Measurements from ENCODE around the gene SH3PXD2A.

The SH3PXD2A gene

GRCh38 chr10:103671126-103671895 lies 184.1 kb downstream of the SH3PXD2A start:
- no peak for TF ChIP-seq CTCF (conservative IDR thresholded peaks at IDR 0.05)
- no peak overlapping the region for H3K27ac ChIP-seq

- H3K27ac ChIP-seq: no peak overlapping the region
- TF ChIP-seq CTCF (conservative IDR thresholded peaks at IDR 0.05) (no peak), ZFX (IDR thresholded peaks at IDR 0.05) (no peak)
These were observed 185.4 kb downstream of the SH3PXD2A start for GRCh38 chr10:103669944-103670343.

- no peak for TF ChIP-seq CTCF (conservative IDR thresholded peaks at IDR 0.05)
- TF ChIP-seq ZFX (IDR thresholded peaks at IDR 0.05): no peak
- no peak overlapping the region for H3K27ac ChIP-seq
These were observed 186.0 kb downstream of the SH3PXD2A start for GRCh38 chr10:103669243-103669929.

- TF ChIP-seq ZFX (IDR thresholded peaks at IDR 0.05) (no peak), CTCF (conservative IDR thresholded peaks at IDR 0.05) (no peak)
- H3K27ac ChIP-seq: no peak overlapping the region
These were observed 186.8 kb downstream of the SH3PXD2A start for GRCh38 chr10:103668351-103669242.

GRCh38 chr10:103667356-103667755 lies 188.0 kb downstream of the SH3PXD2A start:
- H3K27ac ChIP-seq: no peak overlapping the region
- TF ChIP-seq ZFX (IDR thresholded peaks at IDR 0.05): no peak
- TF ChIP-seq CTCF (conservative IDR thresholded peaks at IDR 0.05): no peak

- TF ChIP-seq ZFX (IDR thresholded peaks at IDR 0.05) (no peak), CTCF (conservative IDR thresholded peaks at IDR 0.05) (no peak)
- no peak overlapping the region for H3K27ac ChIP-seq
These were observed 188.6 kb downstream of the SH3PXD2A start for GRCh38 chr10:103666762-103667150.

Data from C4-2B (cell line).